Osteoblast (primary cell): ENCODE results near the gene BHLHE40. TPM values are rescaled to one million over a fixed set of nuclear protein-coding genes. Genes with fewer than 3 reads are reported as not detected.

ENCODE experiments used
- DNase-seq: peaks from one replicate; pipeline ENCODE4 v3.0.0; 2011; ENCODE audit warnings: low spot score, mixed read lengths; ENCODE audit not compliant: insufficient read length; ENCODE audit errors: missing footprints
- H2AFZ ChIP-seq: 2 replicates; pipeline ENCODE4 v1.6.0; 2011; ENCODE audit warnings: mild to moderate bottlenecking, low read length
- H3K27ac ChIP-seq: 2 replicates; pipeline ENCODE4 v1.5.1; 2011; ENCODE audit warnings: mild to moderate bottlenecking, low read depth, low read length, moderate library complexity
- H3K27me3 ChIP-seq: 2 replicates; pipeline ENCODE4 v1.6.0; 2012; ENCODE audit warnings: mild to moderate bottlenecking, control low read depth, inconsistent platforms, low read length, moderate library complexity; ENCODE audit not compliant: insufficient read depth
- H3K36me3 ChIP-seq: 2 replicates; pipeline ENCODE4 v1.5.1; 2011; ENCODE audit warnings: mild to moderate bottlenecking, low read length, control low read depth, moderate library complexity; ENCODE audit not compliant: insufficient read depth
- H3K4me1 ChIP-seq: 2 replicates; pipeline ENCODE4 v1.5.1; 2011; ENCODE audit warnings: mild to moderate bottlenecking, low read length, control low read depth, moderate library complexity; ENCODE audit not compliant: insufficient read depth
- H3K4me2 ChIP-seq: 2 replicates; pipeline ENCODE4 v1.6.0; 2011; ENCODE audit warnings: mild to moderate bottlenecking, low read length; ENCODE audit not compliant: insufficient read depth
- H3K4me3 ChIP-seq: fragments of 200-600 bp; sonication (generic); 3 replicates; pipeline ENCODE4 v1.5.1; 2012; ENCODE audit warnings: mild to moderate bottlenecking, low read length, inconsistent platforms; ENCODE audit not compliant: insufficient read depth
- H3K79me2 ChIP-seq: 2 replicates; pipeline ENCODE4 v1.6.0; 2012; ENCODE audit warnings: mild to moderate bottlenecking, low read length, control low read depth, inconsistent platforms; ENCODE audit not compliant: insufficient read depth
- H3K9me3 ChIP-seq: 2 replicates; pipeline ENCODE4 v1.5.1; 2011; ENCODE audit warnings: low read depth, low read length, control low read depth
- H4K20me1 ChIP-seq: 2 replicates; pipeline ENCODE4 v1.6.0; 2012; ENCODE audit warnings: mild to moderate bottlenecking, low read length, control low read depth; ENCODE audit not compliant: insufficient read depth
- total RNA-seq: library from RNA; depleted of rRNA; stranded (reverse); fragments of >200 nt; gene quantifications from 2 replicates; pipeline ENCODE4 v1.2.3, GENCODE V29; 2012
- TF ChIP-seq, protein P1 (sequence below): IDR thresholded peaks from 2 replicates; pipeline ENCODE4 v1.5.1; 2011; ENCODE audit warnings: mild to moderate bottlenecking, low read depth, low read length, moderate library complexity; ENCODE audit errors: extremely low read depth

Gene BHLHE40
- total RNA-seq, 1 donor: 70.2 TPM

DNA sequence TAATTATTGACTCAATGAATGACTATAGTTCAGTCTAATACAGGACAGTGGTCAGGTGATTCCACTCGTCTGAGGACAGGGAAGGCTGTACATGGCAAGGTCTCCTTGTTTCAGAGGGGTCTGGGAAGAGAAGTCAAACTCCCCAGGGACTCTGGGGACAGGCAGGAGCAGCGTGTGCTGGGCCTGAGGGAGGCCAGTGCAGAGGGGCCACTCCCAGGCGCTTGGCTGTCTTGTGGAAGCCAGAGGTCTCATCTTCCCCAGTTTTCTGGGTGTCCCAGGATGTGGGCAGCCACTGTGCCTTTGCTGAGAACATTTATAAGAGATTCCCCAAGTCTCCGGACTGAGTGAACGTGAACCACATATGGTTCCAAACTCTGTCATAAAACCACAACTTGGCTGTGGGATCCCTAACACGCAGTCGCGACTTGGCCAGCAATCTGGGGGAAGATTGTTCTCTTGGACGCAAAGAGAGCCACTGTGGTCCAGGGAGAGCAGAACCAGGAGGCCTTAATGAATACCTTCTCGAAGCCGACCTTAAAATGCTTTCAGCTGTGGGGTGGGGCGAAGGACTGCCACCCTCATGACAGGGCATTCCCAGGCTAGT, 30.4 kb downstream of the BHLHE40 start:
- Histone ChIP-seq H3K4me2 (no peak overlapping the region), H2AFZ (no peak overlapping the region), H3K27me3 (no peaks in the 10 kb centered on the region), H3K27ac (no peak overlapping the region), H3K4me1 (peaks cover 28% of the 10 kb centered on the region), H3K79me2 (no peaks in the 10 kb centered on the region), H3K36me3 (no peaks in the 10 kb centered on the region), H3K9me3 (no peaks in the 10 kb centered on the region), H4K20me1 (no peaks in the 10 kb centered on the region), H3K4me3 (no peak overlapping the region)
- DNase-seq: no peak
- TF ChIP-seq, protein P1, sequence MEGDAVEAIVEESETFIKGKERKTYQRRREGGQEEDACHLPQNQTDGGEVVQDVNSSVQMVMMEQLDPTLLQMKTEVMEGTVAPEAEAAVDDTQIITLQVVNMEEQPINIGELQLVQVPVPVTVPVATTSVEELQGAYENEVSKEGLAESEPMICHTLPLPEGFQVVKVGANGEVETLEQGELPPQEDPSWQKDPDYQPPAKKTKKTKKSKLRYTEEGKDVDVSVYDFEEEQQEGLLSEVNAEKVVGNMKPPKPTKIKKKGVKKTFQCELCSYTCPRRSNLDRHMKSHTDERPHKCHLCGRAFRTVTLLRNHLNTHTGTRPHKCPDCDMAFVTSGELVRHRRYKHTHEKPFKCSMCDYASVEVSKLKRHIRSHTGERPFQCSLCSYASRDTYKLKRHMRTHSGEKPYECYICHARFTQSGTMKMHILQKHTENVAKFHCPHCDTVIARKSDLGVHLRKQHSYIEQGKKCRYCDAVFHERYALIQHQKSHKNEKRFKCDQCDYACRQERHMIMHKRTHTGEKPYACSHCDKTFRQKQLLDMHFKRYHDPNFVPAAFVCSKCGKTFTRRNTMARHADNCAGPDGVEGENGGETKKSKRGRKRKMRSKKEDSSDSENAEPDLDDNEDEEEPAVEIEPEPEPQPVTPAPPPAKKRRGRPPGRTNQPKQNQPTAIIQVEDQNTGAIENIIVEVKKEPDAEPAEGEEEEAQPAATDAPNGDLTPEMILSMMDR: no peak

DNA sequence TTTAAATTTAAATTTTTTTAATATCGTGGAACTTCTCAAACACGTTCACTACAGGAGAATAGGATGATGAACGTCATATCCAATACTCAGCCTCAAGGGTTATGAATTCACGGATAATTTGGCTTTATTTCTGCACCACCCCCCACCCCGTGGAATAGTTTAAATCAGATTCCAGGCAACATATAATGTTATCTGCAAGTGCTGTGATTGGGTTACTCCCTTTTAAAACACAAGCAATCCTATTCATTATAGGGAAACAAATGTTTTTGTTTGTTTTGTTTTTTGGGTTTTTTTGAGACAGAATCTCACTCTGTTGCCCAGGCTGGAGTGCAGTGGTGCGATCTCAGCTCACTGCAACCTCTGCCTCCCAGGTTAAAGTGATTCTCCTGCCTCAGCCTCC, 30.9 kb downstream of the BHLHE40 start:
- no peak for DNase-seq
- no peak overlapping the region for H3K27ac ChIP-seq
- peaks cover 32% of the 10 kb centered on the region for H3K4me1 ChIP-seq
- H3K4me2 ChIP-seq: no peak overlapping the region
- no peaks in the 10 kb centered on the region for H3K79me2 ChIP-seq
- H3K4me3 ChIP-seq: no peak overlapping the region
- no peaks in the 10 kb centered on the region for H3K36me3 ChIP-seq
- TF ChIP-seq, protein P1: no peak
- H3K27me3 ChIP-seq: no peaks in the 10 kb centered on the region
- no peaks in the 10 kb centered on the region for H3K9me3 ChIP-seq
- no peak overlapping the region for H2AFZ ChIP-seq
- H4K20me1 ChIP-seq: no peaks in the 10 kb centered on the region

DNA sequence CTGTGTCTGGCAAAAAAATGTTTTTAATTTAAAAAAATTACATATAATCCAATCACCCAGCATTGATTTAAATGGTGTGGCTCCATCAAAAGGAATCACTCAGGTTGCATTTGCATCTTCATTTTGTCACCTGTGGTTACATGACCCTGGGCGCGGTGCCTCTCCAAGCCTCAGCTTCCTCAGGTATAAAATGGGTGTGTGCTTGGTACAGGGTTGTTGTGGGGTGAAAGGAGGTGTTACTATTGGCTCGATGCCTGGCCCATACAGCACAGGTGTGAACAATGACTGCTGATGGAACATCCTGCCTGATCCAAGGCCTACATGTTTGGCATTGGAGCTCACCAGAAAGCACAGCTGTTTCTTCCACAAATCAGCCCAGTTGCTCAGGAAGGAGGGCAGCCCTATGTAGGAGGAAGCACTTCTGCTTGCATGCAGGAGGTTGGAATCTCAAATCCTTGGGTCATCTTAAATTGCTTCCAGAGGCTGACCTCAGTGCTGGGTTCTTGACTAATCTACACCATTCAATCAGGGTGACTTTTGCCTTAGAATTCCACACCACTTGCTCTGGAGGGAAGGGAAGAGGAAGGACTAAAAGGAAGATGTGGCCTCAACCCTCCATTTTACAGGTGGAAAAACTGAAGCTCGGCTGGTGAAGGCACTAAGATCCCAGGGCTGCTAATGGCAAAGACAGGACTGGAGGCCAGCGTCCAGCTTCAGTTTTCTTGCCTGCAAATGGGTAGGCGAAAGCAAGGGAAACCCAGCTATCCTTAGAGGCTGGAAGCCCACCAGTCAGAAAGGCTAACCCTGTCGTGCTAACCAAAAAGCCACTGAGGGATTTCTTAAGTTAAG, 31.7 kb downstream of the BHLHE40 start:
- no peaks in the 10 kb centered on the region for H3K36me3 ChIP-seq
- no peaks in the 10 kb centered on the region for H3K27me3 ChIP-seq
- peaks cover 32% of the 10 kb centered on the region for H3K4me1 ChIP-seq
- no peaks in the 10 kb centered on the region for H3K79me2 ChIP-seq
- H3K4me3 ChIP-seq: no peak overlapping the region
- H2AFZ ChIP-seq: peak overlapping the region; percentile 0
- H3K9me3 ChIP-seq: no peaks in the 10 kb centered on the region
- DNase-seq: no peak
- no peak overlapping the region for H3K27ac ChIP-seq
- no peak overlapping the region for H3K4me2 ChIP-seq
- no peaks in the 10 kb centered on the region for H4K20me1 ChIP-seq
- TF ChIP-seq, protein P1: no peak

DNA sequence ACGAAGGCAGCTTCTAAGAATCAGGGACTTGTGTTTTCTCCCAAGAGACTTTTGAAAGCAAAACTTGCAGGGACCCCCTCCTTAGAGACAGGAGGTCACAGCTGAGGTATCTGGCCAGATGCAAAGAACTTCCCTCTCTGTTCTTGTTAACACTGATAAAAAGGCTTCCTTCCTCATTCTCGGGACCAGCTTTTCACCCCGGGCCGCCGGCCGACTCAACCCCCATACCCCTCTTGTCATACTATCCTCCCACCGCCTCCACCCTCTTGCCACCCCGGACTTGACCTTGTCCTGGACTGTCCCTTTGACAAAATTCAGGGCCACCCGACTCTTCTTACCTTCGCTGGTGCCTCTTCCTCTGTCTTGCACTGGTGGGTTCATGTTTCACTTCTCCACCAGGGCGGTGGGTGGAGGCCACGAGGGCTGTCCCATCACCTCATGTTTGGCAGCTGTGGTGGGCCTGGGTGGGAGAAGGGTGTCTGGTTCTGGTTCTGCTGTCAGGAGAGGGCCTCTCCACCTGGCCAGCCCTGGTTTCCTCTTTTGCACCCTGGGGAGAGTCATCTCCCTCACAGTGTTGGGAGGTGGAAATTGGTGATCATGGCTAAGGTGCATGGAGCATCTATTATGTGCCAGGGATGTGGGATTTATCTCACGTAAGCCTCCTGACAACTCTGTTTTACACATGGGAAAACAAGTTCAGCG, 32.5 kb downstream of the BHLHE40 start:
- no peaks in the 10 kb centered on the region for H3K27me3 ChIP-seq
- no peaks in the 10 kb centered on the region for H3K79me2 ChIP-seq
- TF ChIP-seq, protein P1: no peak
- no peak overlapping the region for H3K4me3 ChIP-seq
- no peaks in the 10 kb centered on the region for H4K20me1 ChIP-seq
- H2AFZ ChIP-seq: no peak overlapping the region
- no peaks in the 10 kb centered on the region for H3K36me3 ChIP-seq
- no peak overlapping the region for H3K27ac ChIP-seq
- H3K9me3 ChIP-seq: no peaks in the 10 kb centered on the region
- no peak for DNase-seq
- H3K4me2 ChIP-seq: no peak overlapping the region
- peaks cover 36% of the 10 kb centered on the region for H3K4me1 ChIP-seq
